OCI-LY3 (cell line): ENCODE data around the gene BANK1.

Experiments
- CTCF ChIP-seq: fragments of 200-600, 300-600 bp; sonication (generic); IDR thresholded peaks from 2 replicates; pipeline ENCODE4 v1.5.1; 2014; ENCODE audit warnings: antibody characterized with exemption, low read length, low read depth
- EZH2phosphoT487 ChIP-seq: fragments of 200-600 bp; shearing (Covaris generic); IDR thresholded peaks from 2 replicates; pipeline ENCODE4 v1.6.1; 2018; ENCODE audit warnings: antibody characterized with exemption, mixed run types, low read depth

- TF ChIP-seq CTCF (no peak), EZH2phosphoT487 (no peak)
Measured at GRCh38 chr4:102008711-102009110, 218.2 kb downstream of the BANK1 start.
